K562 (cell line): ENCODE data around the gene IBTK. TPM values are rescaled to one million over a fixed set of nuclear protein-coding genes. Genes with fewer than 3 reads are reported as not detected.

Experiments
- ARNT ChIP-seq, 2 experiments: fragments of 450-650 bp; IDR thresholded peaks; 2 replicates each; pipeline ENCODE4 v1.6.1; 2016; ENCODE audit warnings: mild to moderate bottlenecking in 1 of 2
- CBFA2T3 ChIP-seq: fragments of 450-650 bp; IDR thresholded peaks from 2 replicates; pipeline ENCODE4 v1.6.1; 2017
- COPS2 ChIP-seq: fragments of 450-650 bp; conservative IDR thresholded peaks from 2 replicates; pipeline ENCODE4 v1.6.1; 2016; ENCODE audit warnings: mild to moderate bottlenecking, moderate library complexity
- FOXJ2 ChIP-seq: fragments of 200-800 bp; sonication (Bioruptor generic); IDR thresholded peaks from 2 replicates; pipeline ENCODE4 v1.6.1; 2016; ENCODE audit warnings: missing genetic modification characterization, missing compliant biosample characterization
- GATAD2A ChIP-seq: fragments of 450-650 bp; IDR thresholded peaks from 2 replicates; pipeline ENCODE4 v1.6.1; 2017
- HMBOX1 ChIP-seq: sonication (generic); IDR thresholded peaks from 2 replicates; pipeline ENCODE4 v1.6.1; 2016
- KDM1A ChIP-seq, 2 experiments: fragments of 450-650 bp; IDR thresholded peaks; 2 replicates each; pipeline ENCODE4 v1.6.1; 2016; ENCODE audit warnings: mild to moderate bottlenecking in 2 of 2
- KDM5B ChIP-seq: fragments of 200-600 bp; sonication (generic); IDR thresholded peaks from 2 replicates; pipeline ENCODE4 v1.6.1; 2012; ENCODE audit warnings: low read depth, mild to moderate bottlenecking, moderate library complexity, low read length, control low read depth, inconsistent platforms; ENCODE audit not compliant: insufficient replicate concordance
- MAZ ChIP-seq, 2 experiments: fragments of 450-650 bp in 1 of 2; sonication (generic) in 1 of 2; formaldehyde crosslinking; IDR thresholded peaks in 1 of 2; conservative IDR thresholded peaks in 1 of 2; 2 replicates each; pipeline versions ENCODE4 v1.4.0 to v1.5.0; 2020; ENCODE audit warnings: mild to moderate bottlenecking in 1 of 2, missing genetic modification reagents in 1 of 2
- MEIS2 ChIP-seq: fragments of 450-650 bp; IDR thresholded peaks from 2 replicates; pipeline ENCODE4 v1.6.1; 2014; ENCODE audit warnings: mild to moderate bottlenecking; ENCODE audit not compliant: partially characterized antibody
- NEUROD1 ChIP-seq: fragments of 150-350 bp; IDR thresholded peaks from 2 replicates; pipeline ENCODE4 v1.6.1; 2014; ENCODE audit warnings: borderline replicate concordance, low read length, low read depth; ENCODE audit not compliant: partially characterized antibody
- NR2F6 ChIP-seq: fragments of 450-650 bp; formaldehyde crosslinking; IDR thresholded peaks from 2 replicates; pipeline ENCODE4 v1.4.0; 2020; ENCODE audit warnings: mild to moderate bottlenecking
- PKNOX1 ChIP-seq: fragments of 450-650 bp; IDR thresholded peaks from 2 replicates; pipeline ENCODE4 v1.6.1; 2016
- RB1 ChIP-seq: fragments of 450-650 bp; IDR thresholded peaks from 2 replicates; pipeline ENCODE4 v1.6.1; 2017; ENCODE audit warnings: low read depth, mild to moderate bottlenecking
- RNF219 ChIP-seq: fragments of 250-450 bp; sonication (Bioruptor Pico); IDR thresholded peaks from 2 replicates; pipeline ENCODE4 v1.5.0; 2022; ENCODE audit warnings: mild to moderate bottlenecking
- TRIM28 ChIP-seq: fragments of 450-650 bp; IDR thresholded peaks from 2 replicates; pipeline ENCODE4 v1.6.1; 2017
- VEZF1 ChIP-seq: fragments of 200-800 bp; sonication (Bioruptor generic); IDR thresholded peaks from 2 replicates; pipeline ENCODE4 v1.6.1; 2017; ENCODE audit warnings: missing genetic modification characterization, missing compliant biosample characterization
- ZBTB26 ChIP-seq: fragments of 450-650 bp; formaldehyde crosslinking; IDR thresholded peaks from 2 replicates; pipeline ENCODE4 v1.4.0; 2022; ENCODE audit warnings: missing genetic modification characterization
- ZBTB7A ChIP-seq: IDR thresholded peaks from 2 replicates; pipeline ENCODE4 v1.6.1; 2011; ENCODE audit warnings: low read depth, mild to moderate bottlenecking, low read length, moderate library complexity, borderline replicate concordance; ENCODE audit not compliant: control insufficient read depth
- ZFP1 ChIP-seq: fragments of 450-650 bp; formaldehyde crosslinking; IDR thresholded peaks from 2 replicates; pipeline ENCODE4 v1.4.0; 2020; ENCODE audit warnings: mild to moderate bottlenecking, mixed read lengths
- ZNF121 ChIP-seq: sonication (generic); formaldehyde crosslinking; conservative IDR thresholded peaks from 2 replicates; pipeline ENCODE4 v1.8.0; 2022; ENCODE audit warnings: missing genetic modification reagents
- ZNF311 ChIP-seq: fragments of 250-450 bp; sonication (Bioruptor Pico); IDR thresholded peaks from 2 replicates; pipeline ENCODE4 v1.4.0; 2020; ENCODE audit warnings: mild to moderate bottlenecking, moderate library complexity
- polyA plus RNA-seq, 8 experiments: library from polyadenylated mRNA; depleted of rRNA in 4 of 8; stranded (reverse) in 5 of 8; unstranded in 3 of 8; fragments of >200 nt; fragmentation: Nextera tagmentation in 2 of 8; fragmentation: Illumina TruSeq in 1 of 8; extraction: Ambion mirVana in 2 of 8; extraction: Trizol in 1 of 8; gene quantifications; 2 replicates each; pipeline versions ENCODE4 v1.2.1 to v1.2.3, GENCODE V29; 2011 to 2014; ENCODE audit warnings: inconsistent platforms in 1 of 8, missing spikeins in 1 of 8
- total RNA-seq, 7 experiments: library from RNA; depleted of rRNA in 6 of 7; stranded (reverse); fragments of >200 nt in 6 of 7; fragmentation: Illumina TruSeq in 2 of 7; extraction: Trizol in 2 of 7; gene quantifications; 2 replicates each; pipeline versions ENCODE4 v1.2.1 to v1.2.3, GENCODE V29; 2011 to 2021; ENCODE audit warnings: low replicate concordance in 1 of 7

Gene IBTK
- total and polyA plus RNA-seq, 9 of the 15 experiments (the other 6 are each of a cell fraction or from before 2014, with no cell fraction given), result 13.2 to 36.4 (median 21.8) TPM

- TF ChIP-seq ZBTB26 (0 out of 2 replicates have a peak, but pooled peaks have one; percentile 18), FOXJ2 (tag) (peak; percentile 70; the same call in 1 of the 2 replicates), TRIM28 (no peak), VEZF1 (CRISPR knock-in tag) (peak; percentile 79; the same call in 1 of the 2 replicates), CBFA2T3 (no peak), HMBOX1 (no peak), ARNT (IDR thresholded peaks at IDR 0.05) (0 out of 4 replicates have a peak, but pooled peaks of 1 of the 2 experiments have one; percentile 18), ZNF121 (CRISPR knock-in tag) (no peak), PKNOX1 (peak; percentile 20; the same call in 1 of the 2 replicates), KDM1A (IDR thresholded peaks at IDR 0.05) (peak; percentile 90 to 93), NEUROD1 (peak; percentile 32), MAZ (CRISPR knock-in tag; conservative IDR thresholded peaks at IDR 0.05 in 1 of 2, IDR thresholded peaks at IDR 0.05 in 1 of 2) (peak in 1 of 2 experiments; percentile 59; a peak in 2 of 4 replicates), GATAD2A (peak; percentile 63; the same call in 1 of the 2 replicates), ZBTB7A (peak; percentile 91), ZNF311 (no peak), COPS2 (no peak), MEIS2 (peak; percentile 60), RB1 (0 out of 2 replicates have a peak, but pooled peaks have one; percentile 18), ZFP1 (CRISPR knock-in tag) (0 out of 2 replicates have a peak, but pooled peaks have one; percentile 20), NR2F6 (0 out of 2 replicates have a peak, but pooled peaks have one; percentile 46), KDM5B (peak; percentile 28), RNF219 (CRISPR knock-in tag) (no peak)
These were observed 591 bp downstream of the IBTK start (continued) for GRCh38 chr6:82246802-82247504.
